Nephron (organoid): ENCODE data around the gene TAS2R10.

Experiments
- H3K27ac Mint-ChIP-seq, 3 experiments: 2 replicates each; pipeline ENCODE4 v1.8.0; 2020; ENCODE audit warnings: mixed read lengths in 3 of 3, mild to moderate bottlenecking in 2 of 3, moderate library complexity in 1 of 3
- H3K27me3 Mint-ChIP-seq: 2 replicates; pipeline ENCODE4 v1.8.0; 2021; ENCODE audit warnings: low read depth, mild to moderate bottlenecking, moderate library complexity, mixed read lengths
- H3K36me3 Mint-ChIP-seq: 2 replicates; pipeline ENCODE4 v1.8.0; 2020; ENCODE audit warnings: low read depth, mixed read lengths
- H3K4me1 Mint-ChIP-seq: 2 replicates; pipeline ENCODE4 v1.8.0; 2020; ENCODE audit warnings: mixed read lengths
- H3K4me3 Mint-ChIP-seq, 3 experiments: 2 replicates each; pipeline ENCODE4 v1.8.0; 2020; ENCODE audit warnings: mild to moderate bottlenecking in 3 of 3, mixed read lengths in 3 of 3, moderate library complexity in 2 of 3
- H3K9me3 Mint-ChIP-seq: 2 replicates; pipeline ENCODE4 v1.8.0; 2020; ENCODE audit warnings: mixed read lengths
- CTCF ChIP-seq, 3 experiments: fragments of 200-600 bp; sonication (generic); IDR thresholded peaks; one replicate each; pipeline ENCODE4 v1.5.0; 2021; ENCODE audit warnings: antibody characterized with exemption in 3 of 3; ENCODE audit not compliant: unreplicated experiment in 3 of 3

TAS2R10 gene

DNA sequence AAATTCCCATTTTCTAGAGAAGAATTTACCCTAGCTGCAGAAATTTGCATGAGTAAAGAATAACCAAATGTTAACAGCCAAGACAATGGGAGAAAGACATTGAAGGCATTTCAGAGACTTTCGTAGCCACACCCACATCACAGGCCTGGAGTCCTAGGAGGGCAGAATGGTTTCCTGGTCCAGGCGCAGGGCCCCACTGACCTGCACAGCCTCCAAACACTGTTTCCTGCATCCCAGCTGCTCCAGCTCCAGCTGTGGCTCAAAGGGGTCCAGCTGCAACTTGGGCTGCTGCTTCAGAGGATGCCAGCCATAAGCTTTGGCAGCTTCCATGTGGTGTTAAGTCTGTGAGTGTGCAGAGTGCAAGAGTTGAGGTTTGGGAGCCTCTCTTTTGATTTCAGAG lies 29.6 kb upstream of the TAS2R10 start:
- Mint-ChIP-seq H3K27ac (no peak overlapping the region), H3K4me1 (peaks cover 4% of the 10 kb centered on the region), H3K27me3 (no peaks in the 10 kb centered on the region), H3K36me3 (peaks cover 72% of the 10 kb centered on the region), H3K9me3 (peaks cover 44% of the 10 kb centered on the region), H3K4me3 (no peak overlapping the region)
- TF ChIP-seq CTCF (IDR thresholded peaks at IDR 0.05; ENCODE audit: unreplicated experiment in 3 of 3): no peak

DNA sequence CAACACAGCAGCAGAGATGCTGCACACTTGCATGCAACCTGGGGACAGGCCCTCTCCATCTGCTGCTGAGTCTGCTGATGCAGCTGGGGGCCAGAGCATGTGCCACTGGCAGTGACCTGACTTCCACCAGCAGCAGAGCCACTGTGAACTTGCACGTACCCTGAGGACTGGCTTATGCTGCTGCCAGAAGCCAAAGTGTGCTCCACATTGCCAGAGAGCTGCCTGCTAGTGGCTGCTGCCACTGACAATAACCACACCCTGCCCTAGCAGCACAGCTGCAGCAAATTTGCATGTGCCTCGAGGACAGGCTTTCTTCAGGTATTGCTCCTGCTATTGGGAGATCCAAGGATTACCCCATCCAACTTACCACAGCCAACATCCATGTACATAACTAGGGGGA lies 27.6 kb upstream of the TAS2R10 start:
- Mint-ChIP-seq H3K4me1 (peaks cover 4% of the 10 kb centered on the region), H3K27ac (no peak overlapping the region)
- TF ChIP-seq CTCF (IDR thresholded peaks at IDR 0.05; ENCODE audit: unreplicated experiment in 3 of 3): no peak

GRCh38 chr12:10851243-10851858 lies 25.2 kb upstream of the TAS2R10 start:
- H3K27ac Mint-ChIP-seq: no peak overlapping the region
- no peak for TF ChIP-seq CTCF (IDR thresholded peaks at IDR 0.05; ENCODE audit: unreplicated experiment in 3 of 3)
- H3K9me3 Mint-ChIP-seq: peaks cover 7% of the 10 kb centered on the region
- H3K4me1 Mint-ChIP-seq: peaks cover 10% of the 10 kb centered on the region
- no peak overlapping the region for H3K4me3 Mint-ChIP-seq
- no peaks in the 10 kb centered on the region for H3K27me3 Mint-ChIP-seq
- H3K36me3 Mint-ChIP-seq: peaks cover 53% of the 10 kb centered on the region

More for the DNA sequence above, 27.6 kb upstream of the TAS2R10 start:
- H3K4me3 Mint-ChIP-seq: no peak overlapping the region
- H3K9me3 Mint-ChIP-seq: peaks cover 29% of the 10 kb centered on the region
- H3K27me3 Mint-ChIP-seq: no peaks in the 10 kb centered on the region
- peaks cover 58% of the 10 kb centered on the region for H3K36me3 Mint-ChIP-seq

DNA sequence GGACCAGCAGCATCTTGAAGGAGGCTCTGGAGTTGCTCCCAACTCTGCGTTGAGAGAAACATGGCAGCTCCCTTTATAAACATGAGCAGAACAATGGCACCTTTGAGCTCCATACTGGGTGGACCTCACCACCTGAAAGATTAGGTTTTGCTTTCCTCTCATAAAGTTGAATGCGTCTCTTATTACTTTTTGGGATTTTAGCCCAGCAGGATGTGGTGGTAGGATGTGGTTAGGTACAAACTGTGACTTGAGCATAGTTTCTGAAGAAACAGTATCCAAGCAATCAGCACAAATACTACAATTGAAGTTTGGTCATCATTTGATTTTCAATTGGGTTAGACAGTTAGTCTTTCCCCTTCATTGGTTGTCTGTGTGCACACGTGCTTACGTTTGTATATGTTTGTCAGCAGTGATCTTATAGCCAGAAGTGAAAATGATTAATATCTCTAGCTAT lies 23.3 kb upstream of the TAS2R10 start, which contains the start of gene PRR4:
Gene PRR4, minus strand, starts transcription at position 51 of the 454 bp plus-strand sequence. Its CDS starts 38 bp downstream, at position 13.
- Mint-ChIP-seq H3K27ac (no peak within 1 kb of the TSS), H3K4me1 (peaks cover 10% of the 10 kb centered on the region), H3K27me3 (no peaks in the 10 kb centered on the region), H3K36me3 (peaks cover 47% of the 10 kb centered on the region), H3K9me3 (no peaks in the 10 kb centered on the region), H3K4me3 (no peak within 1 kb of the TSS)
- TF ChIP-seq CTCF (IDR thresholded peaks at IDR 0.05; ENCODE audit: unreplicated experiment in 3 of 3): no peak

- TF ChIP-seq CTCF (IDR thresholded peaks at IDR 0.05; ENCODE audit: unreplicated experiment in 3 of 3): no peak
- Mint-ChIP-seq H3K27ac (peak overlapping the region in 2 of 3 experiments; percentile 7 to 9), H3K4me3 (no peak overlapping the region), H3K36me3 (peaks cover 47% of the 10 kb centered on the region), H3K4me1 (peaks cover 10% of the 10 kb centered on the region), H3K9me3 (no peaks in the 10 kb centered on the region), H3K27me3 (no peaks in the 10 kb centered on the region)
Measured at GRCh38 chr12:10847744-10848143, 21.6 kb upstream of the TAS2R10 start.

GRCh38 chr12:10842862-10843261 lies 16.7 kb upstream of the TAS2R10 start:
- Mint-ChIP-seq H3K27me3 (no peaks in the 10 kb centered on the region), H3K4me1 (peaks cover 3% of the 10 kb centered on the region), H3K27ac (no peak overlapping the region), H3K36me3 (peaks cover 42% of the 10 kb centered on the region), H3K9me3 (no peaks in the 10 kb centered on the region), H3K4me3 (no peak overlapping the region)
- TF ChIP-seq CTCF (IDR thresholded peaks at IDR 0.05; ENCODE audit: unreplicated experiment in 3 of 3): no peak
